Thoracic aorta (tissue), 2 donors: Measurements from ENCODE around the gene ALLC. TPM values are rescaled to one million over a fixed set of nuclear protein-coding genes. Genes with fewer than 3 reads are reported as not detected.

Experiments
- ATAC-seq: fragments of 150-250 bp; one replicate; pipeline ENCODE4 v1.8.0; 2017; ENCODE audit warnings: low read depth; ENCODE audit not compliant: insufficient number of reproducible peaks, low FRiP score
- DNase-seq: peaks from one replicate; pipeline ENCODE4 v3.0.0-alpha.2; 2020; ENCODE audit warnings: low spot score
- H3K27ac ChIP-seq, 2 donors: fragments of 200-600 bp; sonication (generic); 1 replicate in 1 of 2; 2 replicates in 1 of 2; pipeline ENCODE4 v1.5.1; 2016; ENCODE audit warnings: mild to moderate bottlenecking in 2 of 2, moderate library complexity in 2 of 2
- H3K27me3 ChIP-seq: fragments of 200-600 bp; sonication (generic); replicated peaks from 2 replicates; pipeline ENCODE4 v1.6.0; 2016; ENCODE audit warnings: mild to moderate bottlenecking; ENCODE audit not compliant: insufficient read depth
- H3K36me3 ChIP-seq: fragments of 200-600 bp; sonication (generic); one replicate; pipeline ENCODE4 v1.5.1; 2016
- H3K4me1 ChIP-seq, 2 donors: fragments of 200-600 bp; sonication (generic); 1 replicate in 1 of 2; 2 replicates in 1 of 2; pipeline versions ENCODE4 v1.5.1 to v1.6.0; 2016; ENCODE audit warnings: low read depth in 2 of 2, mild to moderate bottlenecking in 1 of 2; ENCODE audit not compliant: control insufficient read depth in 1 of 2
- H3K4me3 ChIP-seq: fragments of 200-600 bp; sonication (generic); 2 replicates; pipeline ENCODE4 v1.5.1; 2016; ENCODE audit warnings: mild to moderate bottlenecking
- H3K9me3 ChIP-seq: fragments of 200-600 bp; sonication (generic); 2 replicates; pipeline ENCODE4 v1.5.1; 2016
- CTCF ChIP-seq: fragments of 200-600 bp; sonication (generic); IDR thresholded peaks from one replicate; pipeline ENCODE4 v1.5.1; 2019; ENCODE audit warnings: antibody characterized with exemption
- total RNA-seq, 2 donors: library from RNA; depleted of rRNA; stranded (reverse); fragments of >200 nt; gene quantifications; one replicate each; pipeline versions ENCODE4 v1.1.0 to v1.2.3, GENCODE V29; 2016

The ALLC gene
- total RNA-seq, 2 donors from 2014 or later: 1.1 TPM; not detected in 1

GRCh38 chr2:3679180-3679579, 21.2 kb downstream of the ALLC start:
- DNase-seq (no peak), ATAC-seq (no peak)
- no peaks in the 10 kb centered on the region for H3K27me3 ChIP-seq
- H3K4me3 ChIP-seq: no peak overlapping the region
- no peaks in the 10 kb centered on the region for H3K9me3 ChIP-seq
- no peak overlapping the region for H3K27ac ChIP-seq
- H3K4me1 ChIP-seq: no peaks in the 10 kb centered on the region
- no peaks in the 10 kb centered on the region for H3K36me3 ChIP-seq
- no peak for TF ChIP-seq CTCF

DNA sequence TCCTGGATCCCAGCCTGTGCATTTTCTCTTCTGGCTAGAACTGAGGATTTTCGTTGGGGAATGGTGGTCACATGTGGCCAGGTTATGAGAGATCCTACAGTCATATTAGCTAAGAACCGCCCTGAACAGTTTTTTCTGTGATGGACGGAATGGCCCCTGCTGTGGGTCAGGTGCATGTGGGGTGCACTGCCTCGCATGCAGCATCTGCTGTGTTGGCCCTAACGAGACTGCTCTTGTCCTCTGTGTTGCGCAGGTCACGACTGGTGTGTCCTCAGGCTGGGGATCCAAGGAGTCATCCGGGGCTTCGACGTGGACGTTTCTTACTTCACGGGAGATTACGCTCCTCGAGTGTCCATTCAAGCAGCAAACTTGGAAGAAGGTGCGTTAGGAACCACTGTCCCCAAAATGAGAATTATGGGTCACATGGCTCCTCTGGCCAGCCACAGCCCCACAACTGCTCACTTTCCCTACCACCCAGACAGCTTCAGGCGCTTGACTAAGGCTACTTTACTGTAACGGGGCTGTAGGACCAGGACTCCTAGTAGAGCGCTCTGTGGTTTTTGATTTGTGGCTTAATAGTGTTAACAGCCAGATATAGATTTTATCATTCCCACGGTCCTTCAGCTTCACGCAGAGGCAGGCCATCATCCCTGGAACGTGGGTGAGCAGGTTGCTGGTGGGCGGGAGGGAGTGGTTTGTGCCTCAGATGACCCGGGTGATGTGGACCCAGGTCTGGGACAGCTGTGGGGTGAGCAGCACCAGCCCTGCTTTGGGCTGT, 21.8 kb downstream of the ALLC start:
- Histone ChIP-seq H3K36me3 (no peaks in the 10 kb centered on the region), H3K4me3 (no peak overlapping the region), H3K27me3 (no peaks in the 10 kb centered on the region), H3K4me1 (no peaks in the 10 kb centered on the region), H3K27ac (no peak overlapping the region), H3K9me3 (no peaks in the 10 kb centered on the region)
- TF ChIP-seq CTCF: no peak
- ATAC-seq: no peak
- DNase-seq: no peak

DNA sequence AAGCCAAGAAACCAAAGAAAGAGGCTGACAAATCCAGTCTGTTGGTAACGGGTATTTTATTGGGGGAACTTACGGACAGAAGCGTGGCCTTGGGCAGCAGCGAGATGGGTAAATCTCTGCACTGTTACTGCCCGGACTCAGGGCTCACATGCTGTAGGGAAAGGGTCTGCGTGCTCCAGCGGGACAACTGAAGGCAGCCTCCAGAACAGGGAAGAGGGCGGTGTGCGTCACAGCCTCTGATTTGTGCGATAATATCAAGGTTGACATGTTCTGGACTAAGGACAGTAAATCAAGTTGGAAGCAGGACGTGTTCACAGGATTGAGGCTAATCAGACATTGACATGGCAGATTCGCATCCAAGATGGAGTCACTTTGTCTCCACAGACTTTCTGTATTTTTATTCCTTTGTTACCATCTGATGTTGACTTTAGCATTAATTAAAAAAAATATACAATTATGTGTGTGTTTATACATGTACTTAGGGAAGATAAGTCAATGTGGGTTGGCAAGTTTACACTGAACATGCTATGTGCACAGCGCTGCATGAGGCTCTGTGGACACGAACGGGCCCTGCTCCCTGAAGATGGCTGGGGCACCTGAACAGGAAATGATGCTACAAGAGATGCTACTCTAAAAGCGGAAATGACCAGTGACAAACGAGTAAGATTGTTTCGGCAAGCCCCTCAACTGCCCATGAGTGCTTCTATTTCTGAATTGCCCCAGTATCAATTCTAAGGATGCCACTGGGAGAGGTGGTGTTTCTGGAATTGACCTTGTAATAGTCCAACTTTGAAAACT, 22.7 kb downstream of the ALLC start:
- no peaks in the 10 kb centered on the region for H3K27me3 ChIP-seq
- no peaks in the 10 kb centered on the region for H3K36me3 ChIP-seq
- no peaks in the 10 kb centered on the region for H3K4me1 ChIP-seq
- no peak for TF ChIP-seq CTCF
- H3K4me3 ChIP-seq: no peak overlapping the region
- no peaks in the 10 kb centered on the region for H3K9me3 ChIP-seq
- DNase-seq (no peak), ATAC-seq (no peak)
- H3K27ac ChIP-seq: no peak overlapping the region

DNA sequence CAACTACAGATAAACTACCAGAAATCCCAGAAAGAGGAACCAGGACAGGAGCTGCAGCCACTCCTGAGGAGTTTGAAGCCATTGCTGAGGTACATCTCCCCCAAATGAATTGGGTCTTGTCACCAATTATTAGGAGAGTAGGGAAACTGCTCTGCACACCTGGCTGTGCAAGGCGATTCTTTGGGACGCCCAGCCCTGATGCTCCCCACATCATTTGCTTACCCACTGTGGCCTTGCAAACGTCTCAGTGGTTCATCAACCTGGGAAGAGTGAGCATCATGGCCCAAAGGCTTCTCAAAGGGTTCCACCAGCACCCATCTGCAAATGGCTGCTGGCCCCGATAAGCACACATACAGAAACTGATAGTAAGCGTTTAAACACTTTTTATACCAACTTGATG, 23.6 kb downstream of the ALLC start:
- no peak for ATAC-seq
- no peak for DNase-seq
- H3K9me3 ChIP-seq: no peaks in the 10 kb centered on the region
- no peaks in the 10 kb centered on the region for H3K27me3 ChIP-seq
- no peaks in the 10 kb centered on the region for H3K4me1 ChIP-seq
- TF ChIP-seq CTCF: no peak
- H3K27ac ChIP-seq: no peak overlapping the region
- H3K4me3 ChIP-seq: no peak overlapping the region
- H3K36me3 ChIP-seq: no peaks in the 10 kb centered on the region

DNA sequence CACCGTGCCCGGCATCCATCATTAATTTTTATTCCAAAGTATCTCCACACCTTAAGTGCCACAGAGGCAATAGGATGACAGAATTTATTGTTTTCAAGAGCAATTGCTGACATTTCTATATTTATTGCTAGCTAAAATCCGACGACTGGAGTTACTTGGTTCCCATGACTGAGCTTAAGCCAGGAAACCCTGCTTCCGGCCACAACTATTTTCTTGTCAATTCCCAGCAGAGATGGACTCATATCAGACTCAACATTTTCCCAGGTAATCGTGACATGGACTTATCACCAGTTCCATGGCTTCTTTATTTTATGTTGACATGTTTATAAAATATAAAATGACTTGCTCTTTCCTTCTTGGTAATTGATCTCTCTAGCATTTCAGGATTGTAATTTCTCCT, 24.8 kb downstream of the ALLC start:
- Histone ChIP-seq H3K9me3 (no peaks in the 10 kb centered on the region), H3K27ac (no peak overlapping the region), H3K4me3 (no peak overlapping the region), H3K36me3 (no peaks in the 10 kb centered on the region), H3K4me1 (no peaks in the 10 kb centered on the region), H3K27me3 (no peaks in the 10 kb centered on the region)
- TF ChIP-seq CTCF: no peak
- no peak for DNase-seq
- no peak for ATAC-seq
